GM12801 (cell line): ENCODE data around the gene PLXNA2.

ENCODE experiments used
- TF ChIP-seq, protein P1 (sequence below): IDR thresholded peaks from one replicate; pipeline ENCODE4 v1.5.1; 2011; ENCODE audit warnings: control low read depth; ENCODE audit not compliant: insufficient read length; ENCODE audit errors: extremely low read depth

Gene PLXNA2

GRCh38 chr1:208093754-208094719 is 150.1 kb downstream of the PLXNA2 start:
- TF ChIP-seq, protein P1, sequence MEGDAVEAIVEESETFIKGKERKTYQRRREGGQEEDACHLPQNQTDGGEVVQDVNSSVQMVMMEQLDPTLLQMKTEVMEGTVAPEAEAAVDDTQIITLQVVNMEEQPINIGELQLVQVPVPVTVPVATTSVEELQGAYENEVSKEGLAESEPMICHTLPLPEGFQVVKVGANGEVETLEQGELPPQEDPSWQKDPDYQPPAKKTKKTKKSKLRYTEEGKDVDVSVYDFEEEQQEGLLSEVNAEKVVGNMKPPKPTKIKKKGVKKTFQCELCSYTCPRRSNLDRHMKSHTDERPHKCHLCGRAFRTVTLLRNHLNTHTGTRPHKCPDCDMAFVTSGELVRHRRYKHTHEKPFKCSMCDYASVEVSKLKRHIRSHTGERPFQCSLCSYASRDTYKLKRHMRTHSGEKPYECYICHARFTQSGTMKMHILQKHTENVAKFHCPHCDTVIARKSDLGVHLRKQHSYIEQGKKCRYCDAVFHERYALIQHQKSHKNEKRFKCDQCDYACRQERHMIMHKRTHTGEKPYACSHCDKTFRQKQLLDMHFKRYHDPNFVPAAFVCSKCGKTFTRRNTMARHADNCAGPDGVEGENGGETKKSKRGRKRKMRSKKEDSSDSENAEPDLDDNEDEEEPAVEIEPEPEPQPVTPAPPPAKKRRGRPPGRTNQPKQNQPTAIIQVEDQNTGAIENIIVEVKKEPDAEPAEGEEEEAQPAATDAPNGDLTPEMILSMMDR = no peak

DNA sequence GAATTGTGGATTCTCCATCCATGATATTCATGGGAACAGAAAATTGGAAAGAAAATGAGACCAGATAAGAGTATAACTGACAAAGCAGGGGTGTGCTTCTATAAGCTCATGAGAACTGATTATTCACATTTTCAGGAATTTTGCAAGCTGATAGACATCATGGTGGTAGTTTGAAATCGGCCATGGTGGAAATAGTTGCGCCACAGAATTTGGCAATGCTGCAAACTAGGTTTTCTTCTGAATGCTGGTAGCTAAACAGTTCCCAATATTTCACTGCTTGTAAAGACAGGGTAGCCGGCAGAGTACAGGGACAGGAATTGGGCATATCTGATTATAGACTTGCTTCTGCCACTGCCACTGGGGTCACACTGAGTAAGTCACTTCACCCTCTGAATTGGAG is 151.1 kb downstream of the PLXNA2 start:
- TF ChIP-seq, protein P1 = no peak

- TF ChIP-seq, protein P1 = no peak
Measured at GRCh38 chr1:208090388-208091301, 153.5 kb downstream of the PLXNA2 start.

DNA sequence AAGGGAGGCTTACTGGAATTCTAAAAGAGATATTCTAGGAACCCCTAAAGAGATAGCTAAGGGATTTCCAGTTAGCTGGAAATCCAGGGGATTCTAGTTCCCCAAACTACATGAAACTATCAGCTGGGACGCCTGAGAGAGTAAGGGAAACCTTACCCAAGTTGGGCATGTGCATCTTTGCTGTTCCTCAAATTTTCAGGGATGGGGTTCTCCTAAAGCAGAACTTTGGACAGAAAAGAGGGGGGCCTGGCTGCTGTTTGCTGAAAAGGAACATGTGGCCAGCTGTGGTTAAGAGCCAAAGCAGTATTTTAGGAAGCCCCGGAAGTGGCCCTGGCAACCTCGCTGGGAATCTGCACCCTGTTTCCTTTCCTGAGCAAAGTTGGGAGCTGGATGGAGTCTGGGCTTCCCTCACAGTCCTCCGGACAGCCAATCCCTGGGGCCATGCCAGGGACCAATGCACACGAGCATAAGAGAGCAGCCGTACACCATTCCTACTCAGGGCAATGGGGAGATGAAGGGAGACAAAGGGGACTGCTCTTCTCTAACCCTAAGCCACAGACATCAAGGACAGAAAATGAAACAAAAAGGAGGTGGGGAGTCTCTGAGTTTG is 154.3 kb downstream of the PLXNA2 start:
- TF ChIP-seq, protein P1 = no peak

GRCh38 chr1:208089149-208089548 is 155.0 kb downstream of the PLXNA2 start:
- TF ChIP-seq, protein P1 = no peak

DNA sequence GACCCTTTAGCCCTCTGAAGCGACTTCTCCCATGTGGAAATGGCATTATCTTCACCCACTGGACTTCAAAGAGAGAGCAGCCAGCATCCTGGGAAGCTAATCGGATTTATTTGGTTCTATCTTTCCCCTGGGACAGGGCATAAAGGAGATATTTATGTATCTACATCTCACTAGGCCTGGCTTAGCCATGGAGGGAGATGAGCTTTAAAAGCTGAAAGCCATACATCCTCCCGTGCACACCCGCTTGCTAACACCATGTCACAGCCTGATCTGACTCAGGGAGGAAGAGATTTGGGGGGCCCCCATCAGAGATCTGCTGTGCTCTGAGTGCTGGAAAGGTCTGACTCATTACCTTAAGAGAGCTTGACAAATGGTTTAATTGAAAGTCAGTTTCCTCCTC is 155.9 kb downstream of the PLXNA2 start:
- TF ChIP-seq, protein P1 = no peak
